Glutamatergic neuron (in vitro differentiated cells): ENCODE measurements around the gene DUT. TPM values are rescaled to one million over a fixed set of nuclear protein-coding genes. Genes with fewer than 3 reads are reported as not detected.

ENCODE experiments used
- DNase-seq: peaks from one replicate; pipeline ENCODE4 v3.0.0; 2022
- H3K27ac Mint-ChIP-seq: one replicate; pipeline ENCODE4 v1.8.0; 2020; ENCODE audit warnings: mild to moderate bottlenecking, mixed read lengths, inconsistent platforms; ENCODE audit not compliant: unreplicated experiment
- H3K27me3 Mint-ChIP-seq: one replicate; pipeline ENCODE4 v1.8.0; 2020; ENCODE audit warnings: mild to moderate bottlenecking, moderate library complexity, mixed read lengths, inconsistent platforms; ENCODE audit not compliant: unreplicated experiment
- H3K36me3 Mint-ChIP-seq: one replicate; pipeline ENCODE4 v1.8.0; 2020; ENCODE audit warnings: mild to moderate bottlenecking, mixed read lengths, inconsistent platforms; ENCODE audit not compliant: unreplicated experiment
- H3K4me1 Mint-ChIP-seq: one replicate; pipeline ENCODE4 v1.8.0; 2020; ENCODE audit warnings: mild to moderate bottlenecking, low read depth, mixed read lengths, inconsistent platforms; ENCODE audit not compliant: unreplicated experiment
- H3K4me3 Mint-ChIP-seq: one replicate; pipeline ENCODE4 v1.8.0; 2020; ENCODE audit warnings: mild to moderate bottlenecking, mixed read lengths, inconsistent platforms; ENCODE audit not compliant: unreplicated experiment
- H3K9me3 Mint-ChIP-seq: one replicate; pipeline ENCODE4 v1.8.0; 2020; ENCODE audit warnings: mild to moderate bottlenecking, moderate library complexity, mixed read lengths, inconsistent platforms; ENCODE audit not compliant: unreplicated experiment
- total RNA-seq: library from RNA; stranded (reverse); fragmentation: NEBNext Ultra II Directional; extraction: Animal tissue kit (Norgen Biotek cat#: 25700); gene quantifications from one replicate; pipeline ENCODE4 v1.2.1, GENCODE V29; 2021; ENCODE audit not compliant: unreplicated experiment
- TF ChIP-seq, protein P1 (sequence below): fragments of 200-600 bp; sonication (generic); IDR thresholded peaks from one replicate; pipeline ENCODE4 v1.5.0; 2021; ENCODE audit not compliant: partially characterized antibody, unreplicated experiment

DUT gene
- total RNA-seq, 1 donor from 2014 or later, result 34.3 TPM

DNA sequence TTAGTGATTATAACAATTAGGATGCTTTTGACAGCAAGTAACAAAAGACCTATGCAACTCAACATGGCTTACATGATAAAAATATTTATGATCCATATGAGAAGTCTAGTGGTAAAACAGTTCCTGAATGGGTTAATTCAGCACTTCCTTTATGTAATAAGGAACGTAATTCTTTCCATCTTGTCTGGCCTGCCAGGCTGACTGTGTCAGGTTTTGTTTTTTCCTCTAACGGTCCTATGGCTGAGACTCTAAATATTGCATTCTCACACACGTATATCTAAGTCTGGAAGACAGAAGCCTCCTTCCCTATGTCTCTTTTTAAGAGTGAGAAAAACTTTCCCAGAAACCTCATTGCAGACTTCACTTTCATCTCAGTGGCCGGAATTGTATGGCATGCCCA is 50.6 kb downstream of the DUT start:
- H3K27ac Mint-ChIP-seq, result no peak overlapping the region
- DNase-seq, result no peak
- H3K9me3 Mint-ChIP-seq, result peaks cover 5% of the 10 kb centered on the region
- H3K4me3 Mint-ChIP-seq, result no peak overlapping the region
- peaks cover 18% of the 10 kb centered on the region for H3K36me3 Mint-ChIP-seq
- TF ChIP-seq, protein P1, sequence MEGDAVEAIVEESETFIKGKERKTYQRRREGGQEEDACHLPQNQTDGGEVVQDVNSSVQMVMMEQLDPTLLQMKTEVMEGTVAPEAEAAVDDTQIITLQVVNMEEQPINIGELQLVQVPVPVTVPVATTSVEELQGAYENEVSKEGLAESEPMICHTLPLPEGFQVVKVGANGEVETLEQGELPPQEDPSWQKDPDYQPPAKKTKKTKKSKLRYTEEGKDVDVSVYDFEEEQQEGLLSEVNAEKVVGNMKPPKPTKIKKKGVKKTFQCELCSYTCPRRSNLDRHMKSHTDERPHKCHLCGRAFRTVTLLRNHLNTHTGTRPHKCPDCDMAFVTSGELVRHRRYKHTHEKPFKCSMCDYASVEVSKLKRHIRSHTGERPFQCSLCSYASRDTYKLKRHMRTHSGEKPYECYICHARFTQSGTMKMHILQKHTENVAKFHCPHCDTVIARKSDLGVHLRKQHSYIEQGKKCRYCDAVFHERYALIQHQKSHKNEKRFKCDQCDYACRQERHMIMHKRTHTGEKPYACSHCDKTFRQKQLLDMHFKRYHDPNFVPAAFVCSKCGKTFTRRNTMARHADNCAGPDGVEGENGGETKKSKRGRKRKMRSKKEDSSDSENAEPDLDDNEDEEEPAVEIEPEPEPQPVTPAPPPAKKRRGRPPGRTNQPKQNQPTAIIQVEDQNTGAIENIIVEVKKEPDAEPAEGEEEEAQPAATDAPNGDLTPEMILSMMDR, result no peak
- no peaks in the 10 kb centered on the region for H3K27me3 Mint-ChIP-seq
- H3K4me1 Mint-ChIP-seq, result no peaks in the 10 kb centered on the region

GRCh38 chr15:48383031-48383430 is 51.8 kb downstream of the DUT start:
- no peaks in the 10 kb centered on the region for H3K4me1 Mint-ChIP-seq
- H3K36me3 Mint-ChIP-seq, result peaks cover 7% of the 10 kb centered on the region
- no peak overlapping the region for H3K27ac Mint-ChIP-seq
- H3K27me3 Mint-ChIP-seq, result no peaks in the 10 kb centered on the region
- no peak overlapping the region for H3K4me3 Mint-ChIP-seq
- peaks cover 2% of the 10 kb centered on the region for H3K9me3 Mint-ChIP-seq
- TF ChIP-seq, protein P1, result no peak
- DNase-seq, result no peak

- TF ChIP-seq, protein P1, result no peak
These were observed 53.4 kb downstream of the DUT start for GRCh38 chr15:48384616-48385015.

DNA sequence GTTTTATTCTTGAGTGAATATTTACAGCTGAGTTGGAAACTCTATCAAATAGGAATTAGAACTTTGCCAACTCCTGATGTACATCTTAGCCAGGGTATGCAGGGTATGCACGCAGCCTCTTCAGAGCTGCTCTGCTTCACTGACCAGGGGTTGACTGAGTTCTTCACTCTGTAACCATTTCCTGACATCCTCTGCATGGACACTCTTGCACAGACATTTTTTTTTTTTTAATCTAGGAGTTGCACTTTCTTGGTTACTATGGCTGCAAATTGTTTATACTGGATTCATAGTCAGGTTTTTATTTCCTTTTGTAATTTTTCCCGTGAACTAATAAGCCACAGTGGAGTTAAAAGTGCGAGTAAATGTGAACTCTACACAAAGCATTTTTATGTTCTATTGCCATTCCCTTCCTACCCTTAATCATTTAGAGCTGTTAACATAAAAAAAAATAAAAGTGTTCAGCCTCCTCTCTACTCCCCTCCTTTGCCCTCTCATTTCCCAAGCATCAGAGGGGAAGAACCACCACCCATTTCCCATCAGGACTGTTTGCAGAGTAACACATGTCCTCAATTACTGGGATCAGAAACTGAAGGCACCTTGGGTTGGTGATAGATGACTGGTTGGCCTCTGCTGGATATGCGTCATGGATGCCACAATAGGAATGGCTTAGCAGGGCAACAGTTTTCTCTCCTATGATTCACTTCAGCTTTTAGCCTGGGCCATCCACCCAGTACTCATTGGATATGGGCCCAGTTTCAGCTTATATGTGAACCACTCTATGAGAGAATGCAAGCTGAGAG is 54.0 kb downstream of the DUT start:
- Mint-ChIP-seq H3K27me3 (no peaks in the 10 kb centered on the region), H3K36me3 (no peaks in the 10 kb centered on the region), H3K27ac (no peak overlapping the region), H3K4me3 (no peak overlapping the region), H3K9me3 (no peaks in the 10 kb centered on the region), H3K4me1 (peaks cover 10% of the 10 kb centered on the region)
- no peak for DNase-seq
- TF ChIP-seq, protein P1, result no peak

More at GRCh38 chr15:48384616-48385015, 53.4 kb downstream of the DUT start:
- H3K27ac Mint-ChIP-seq, result no peak overlapping the region
- H3K9me3 Mint-ChIP-seq, result no peaks in the 10 kb centered on the region
- H3K4me3 Mint-ChIP-seq, result no peak overlapping the region
- H3K4me1 Mint-ChIP-seq, result peaks cover 9% of the 10 kb centered on the region
- H3K36me3 Mint-ChIP-seq, result no peaks in the 10 kb centered on the region
- no peaks in the 10 kb centered on the region for H3K27me3 Mint-ChIP-seq
- no peak for DNase-seq
